Suppressor macrophage (primary cell): Measurements from ENCODE around the gene GSK3A.

Experiments
- DNase-seq, 4 experiments: peaks; one replicate each; pipeline ENCODE4 v3.0.0-alpha.2; 2020 to 2022

The GSK3A gene

DNA sequence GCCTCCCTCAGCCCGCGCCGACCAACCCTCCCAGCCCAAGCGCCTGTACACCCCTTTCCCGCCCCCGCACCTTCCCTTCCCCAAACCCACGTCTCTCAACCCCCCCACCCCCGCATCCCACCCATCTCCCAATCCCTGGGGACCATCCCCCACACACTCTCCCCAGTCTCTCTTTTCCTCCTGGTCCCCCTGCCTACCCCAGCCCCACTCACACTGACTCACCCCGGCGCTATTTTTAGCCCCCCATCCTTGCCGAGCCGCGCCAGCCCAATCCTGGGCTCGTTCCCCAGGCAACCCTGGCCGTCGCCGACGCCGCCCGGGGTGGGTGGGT lies 38.4 kb upstream of the GSK3A start:
- DNase-seq: peak in 1 of 4 experiments; percentile 57

DNA sequence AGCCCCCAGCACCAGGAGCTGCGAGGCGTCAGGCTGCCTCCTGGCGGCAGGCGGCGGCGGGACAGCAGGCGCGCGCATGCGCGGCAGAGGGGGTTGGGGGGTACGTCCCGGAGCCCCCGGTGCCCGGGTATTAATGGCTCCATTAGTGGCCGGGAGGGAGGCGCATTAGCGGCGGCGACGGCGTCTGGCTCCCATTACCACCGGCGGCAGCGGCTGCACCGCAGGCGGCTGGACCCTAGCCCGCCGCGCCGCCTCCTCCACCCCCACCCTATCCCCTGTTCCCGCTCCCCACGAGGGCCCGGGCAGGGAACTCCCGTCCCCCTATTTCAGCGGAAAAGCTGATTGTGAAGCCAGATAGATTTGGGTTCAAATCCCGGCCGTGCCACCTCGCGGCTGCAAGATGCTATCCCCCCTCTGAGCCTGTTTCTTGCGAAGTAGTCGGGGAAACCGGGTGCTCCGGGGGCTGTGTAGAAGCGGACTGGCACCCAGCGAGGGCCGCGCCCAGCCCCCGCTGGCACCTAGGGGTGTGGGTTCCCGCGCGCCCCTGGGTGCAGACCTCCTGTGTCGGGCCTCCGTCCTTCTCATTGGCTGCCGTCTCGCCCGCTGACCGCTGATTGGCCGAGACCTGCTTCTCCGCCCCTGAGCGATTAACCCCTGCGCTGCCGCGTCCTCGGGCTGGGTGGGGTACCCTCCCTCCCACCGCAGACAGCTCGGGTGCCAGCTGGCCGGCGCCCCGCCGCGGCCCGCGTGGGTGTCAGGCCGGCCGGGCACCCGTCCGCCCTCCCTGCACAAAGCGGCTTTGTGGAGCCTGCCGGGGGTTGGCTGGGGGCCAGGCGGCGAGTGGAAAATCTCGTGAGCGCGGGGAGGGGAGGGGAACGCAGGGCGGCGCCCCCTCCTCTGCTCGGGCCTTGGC lies 37.8 kb upstream of the GSK3A start:
- peak; percentile 77 to 89 (median 86) for DNase-seq

DNA sequence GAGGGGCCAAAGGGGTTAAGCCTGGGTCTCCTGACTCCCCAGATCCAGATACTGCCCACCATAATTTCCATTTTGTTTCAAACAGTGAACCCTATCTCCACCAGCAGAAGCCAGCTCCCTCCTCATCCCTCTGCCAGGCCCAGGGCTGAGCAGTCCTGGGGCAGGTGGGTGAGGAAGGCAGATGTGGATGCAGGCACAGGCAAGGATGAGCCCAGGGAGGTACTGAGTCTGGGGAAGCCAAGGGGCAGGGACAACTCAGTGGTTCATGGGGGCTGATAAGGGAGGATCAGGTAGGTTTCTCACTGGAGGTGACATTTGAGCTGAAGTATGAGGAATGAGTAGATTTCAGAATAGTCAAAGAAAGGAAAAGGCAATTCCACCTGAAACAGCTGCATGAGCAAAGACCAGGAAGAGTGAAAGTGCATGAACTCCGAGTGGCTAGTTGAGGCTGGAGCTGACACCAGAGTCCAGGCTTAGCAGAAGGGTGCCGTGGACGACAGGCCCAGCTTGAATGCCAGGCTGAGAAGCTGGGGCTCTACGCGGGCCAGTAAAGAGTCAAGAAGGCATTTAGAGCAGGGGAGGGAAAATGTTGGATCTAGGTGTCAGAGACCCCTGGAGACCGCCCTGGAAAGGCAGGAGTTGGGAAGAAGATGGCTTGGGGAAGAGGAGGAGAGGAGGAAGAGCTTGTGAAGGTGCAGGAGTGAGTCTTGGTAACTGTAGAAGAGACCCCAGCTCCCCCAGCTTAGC lies 36.9 kb upstream of the GSK3A start:
- no peak for DNase-seq

DNA sequence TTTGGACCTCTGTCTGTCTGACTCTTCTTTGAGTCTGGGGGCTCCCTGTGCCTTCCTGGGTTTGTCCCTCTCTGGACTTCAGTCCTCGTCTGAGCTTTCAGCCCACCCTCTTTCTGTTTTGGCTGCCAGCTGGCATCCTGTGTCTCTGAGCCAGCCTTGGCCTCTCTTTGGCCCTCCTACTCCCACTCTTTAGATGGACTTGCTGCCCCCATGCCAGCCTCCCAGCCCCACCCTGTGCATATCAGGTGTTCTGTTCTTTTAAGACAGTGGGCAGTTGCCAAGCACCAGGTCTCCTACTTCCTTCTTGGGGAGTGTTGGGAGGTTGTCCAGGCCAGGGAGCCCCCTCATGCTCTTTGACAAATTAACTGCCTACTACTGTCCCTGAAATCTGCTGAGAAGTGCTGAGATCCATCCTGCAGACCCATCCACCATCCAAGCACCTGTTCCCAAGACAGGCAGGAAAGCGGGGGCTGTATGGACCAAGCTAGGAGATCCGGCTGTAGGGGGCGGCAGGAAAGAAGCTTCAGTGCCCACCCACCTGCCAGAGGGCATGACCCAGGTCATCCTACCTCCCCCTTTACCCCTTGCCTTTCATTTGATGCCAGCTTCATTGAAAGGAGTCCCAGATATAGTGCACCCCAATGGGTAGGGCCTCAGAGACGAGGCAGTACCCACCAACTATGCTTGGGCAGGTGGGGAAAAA lies 36.2 kb upstream of the GSK3A start:
- DNase-seq: no peak

DNA sequence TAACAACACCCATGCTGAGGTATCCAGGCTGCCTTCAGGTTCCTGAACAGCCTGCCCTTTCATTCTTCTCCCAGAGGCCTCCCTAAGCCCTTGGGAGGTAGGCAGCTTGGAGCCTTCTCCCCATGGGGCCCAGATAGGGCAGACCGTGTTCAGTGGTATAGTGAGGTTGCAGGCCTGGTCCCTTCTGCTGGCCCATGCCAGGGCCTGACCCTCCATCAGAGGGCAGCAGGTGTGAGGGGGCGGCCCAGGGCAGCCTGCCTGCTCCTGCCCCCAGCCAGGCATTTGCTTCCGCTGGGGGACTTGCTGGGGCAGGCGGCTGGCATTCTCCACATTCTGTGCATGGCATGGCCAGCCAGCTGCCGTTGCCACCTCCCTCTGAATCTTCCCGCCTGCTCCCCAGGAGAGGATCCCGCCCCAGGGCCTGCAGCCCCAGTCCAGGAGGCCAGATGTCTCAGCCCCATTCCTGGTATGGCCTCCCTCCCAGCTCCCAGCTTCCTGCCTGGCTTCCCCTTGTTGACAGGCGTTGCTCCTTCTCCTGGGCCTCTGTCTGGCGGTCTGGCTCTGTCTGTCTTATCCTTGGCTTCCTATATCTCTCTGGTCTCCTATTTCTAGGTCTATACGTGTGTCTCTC lies 35.5 kb upstream of the GSK3A start:
- DNase-seq: no peak

DNA sequence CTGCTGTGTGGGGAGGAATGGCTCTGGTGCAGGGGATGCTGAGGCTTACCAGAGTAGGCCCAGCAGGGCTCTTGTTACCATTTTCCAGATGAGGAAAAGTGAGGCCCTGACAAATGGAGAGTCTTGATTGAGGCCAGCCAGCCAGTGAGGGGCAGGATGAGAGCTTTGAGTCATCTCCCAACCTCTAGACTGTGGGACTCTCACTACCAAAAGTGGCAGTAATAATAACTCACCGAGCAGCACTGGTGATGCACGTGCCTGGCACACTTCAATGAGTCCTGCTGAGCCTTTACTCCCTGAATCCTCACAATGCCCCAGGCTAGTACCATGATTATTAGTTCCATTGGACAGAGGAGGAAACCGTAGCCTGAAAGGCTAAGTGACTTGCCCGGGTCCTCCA lies 34.4 kb upstream of the GSK3A start:
- DNase-seq: no peak

DNA sequence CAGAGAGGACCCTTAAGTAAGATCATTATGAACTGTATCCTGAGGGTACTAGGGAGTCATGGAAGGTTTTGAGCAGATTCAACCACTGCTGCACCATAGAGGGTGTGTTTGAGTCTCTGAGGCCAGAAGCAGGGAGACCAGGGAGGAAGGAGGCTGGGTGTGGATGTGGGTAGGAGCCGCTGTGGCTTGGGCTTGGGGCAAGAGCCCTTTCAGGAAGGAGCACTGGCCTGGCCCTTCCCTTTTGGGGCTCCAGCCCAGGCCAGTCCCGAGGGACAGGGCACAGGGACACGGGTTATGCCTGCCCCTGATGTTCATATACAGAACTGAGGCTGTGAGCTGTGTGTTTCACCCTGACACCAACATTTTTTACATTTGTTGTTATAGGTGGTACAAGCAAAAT lies 33.9 kb upstream of the GSK3A start:
- peak; percentile 34 to 64 (median 56) for DNase-seq

DNA sequence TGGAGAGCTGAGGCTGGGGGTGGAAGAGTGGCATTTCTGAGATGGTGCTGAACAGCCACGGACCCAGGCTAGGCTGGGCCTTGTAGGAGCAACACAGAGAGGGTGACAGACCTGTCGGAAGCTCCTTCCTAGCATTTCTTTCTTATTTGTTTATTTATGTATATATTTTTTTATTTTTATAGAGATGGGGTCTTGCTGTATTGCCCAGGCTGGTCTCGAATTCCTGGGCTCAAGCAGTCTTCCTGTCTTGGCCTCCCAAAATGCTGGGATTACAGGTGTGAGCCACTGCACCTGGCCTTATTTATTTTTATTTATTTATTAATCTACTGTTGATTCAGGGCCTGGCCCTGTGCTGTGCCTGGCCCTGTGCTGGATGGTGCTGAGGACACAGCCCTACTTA lies 33.1 kb upstream of the GSK3A start:
- no peak for DNase-seq

DNA sequence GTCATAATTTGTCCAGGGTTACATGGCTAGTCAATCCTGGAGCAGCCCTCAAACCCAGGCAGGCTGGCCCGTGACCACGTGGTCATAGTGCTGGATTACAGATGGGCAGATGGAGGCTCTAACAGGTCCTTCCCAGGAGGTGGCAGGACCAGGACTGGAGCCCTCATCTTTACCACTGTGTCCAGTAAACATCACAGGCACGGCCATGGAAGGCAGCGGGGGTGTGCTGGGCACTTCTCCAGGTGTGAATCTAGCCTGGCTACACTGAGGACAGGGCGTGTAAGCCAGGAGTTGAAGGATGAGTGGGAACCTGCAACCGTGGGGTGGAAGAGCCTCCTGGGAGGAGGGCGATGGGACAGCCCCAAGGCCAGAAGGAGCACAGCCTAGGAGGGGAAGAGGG lies 32.7 kb upstream of the GSK3A start:
- no peak for DNase-seq

DNA sequence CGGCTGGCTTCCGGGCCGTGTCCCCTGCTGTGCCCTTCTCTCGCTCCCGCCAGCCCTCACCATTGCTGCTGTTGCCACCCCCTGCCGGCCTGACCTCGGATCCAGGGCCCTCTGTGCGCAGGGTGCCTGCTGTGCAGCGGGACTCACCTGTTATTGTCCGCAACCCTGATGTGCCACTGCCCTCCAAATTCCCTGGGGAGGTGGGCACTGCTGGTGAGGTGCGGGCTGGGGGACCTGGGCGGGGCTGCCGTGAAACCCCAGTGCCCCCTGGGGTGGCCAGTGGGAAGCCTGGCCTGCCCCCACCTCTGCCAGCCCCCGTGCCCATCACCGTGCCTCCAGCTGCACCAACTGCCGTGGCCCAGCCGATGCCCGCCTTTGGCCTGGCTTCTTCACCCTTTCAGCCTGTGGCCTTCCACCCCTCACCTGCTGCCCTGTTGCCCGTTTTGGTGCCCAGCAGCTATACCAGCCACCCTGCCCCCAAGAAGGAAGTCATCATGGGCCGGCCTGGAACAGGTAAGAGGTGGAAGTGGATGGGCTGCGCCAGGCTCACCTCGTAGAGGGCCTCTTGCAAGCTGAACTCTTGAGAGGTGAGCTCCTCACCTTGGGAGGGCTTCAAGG lies 31.8 kb upstream of the GSK3A start:
- no peak for DNase-seq

DNA sequence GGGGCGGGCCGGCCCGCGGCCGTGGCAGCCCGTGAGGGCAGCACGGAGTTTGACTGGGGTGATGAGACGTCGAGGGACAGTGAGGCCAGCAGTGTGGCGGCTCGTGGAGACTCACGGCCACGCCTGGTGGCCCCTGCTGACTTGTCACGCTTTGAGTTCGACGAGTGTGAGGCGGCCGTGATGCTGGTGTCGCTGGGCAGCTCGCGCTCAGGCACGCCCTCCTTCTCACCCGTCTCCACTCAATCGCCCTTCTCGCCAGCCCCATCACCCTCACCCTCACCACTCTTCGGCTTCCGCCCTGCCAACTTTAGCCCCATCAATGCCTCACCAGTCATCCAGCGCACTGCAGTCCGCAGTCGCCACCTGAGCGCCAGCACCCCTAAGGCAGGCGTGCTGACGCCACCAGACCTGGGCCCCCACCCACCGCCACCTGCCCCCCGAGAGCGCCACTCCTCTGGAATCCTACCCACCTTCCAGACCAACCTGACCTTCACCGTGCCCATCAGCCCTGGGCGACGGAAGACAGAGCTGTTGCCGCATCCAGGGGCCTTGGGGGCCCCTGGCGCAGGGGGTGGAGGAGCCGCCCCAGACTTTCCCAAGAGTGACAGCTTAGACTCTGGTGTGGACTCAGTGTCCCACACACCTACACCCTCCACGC lies 31.1 kb upstream of the GSK3A start:
- DNase-seq: no peak

DNA sequence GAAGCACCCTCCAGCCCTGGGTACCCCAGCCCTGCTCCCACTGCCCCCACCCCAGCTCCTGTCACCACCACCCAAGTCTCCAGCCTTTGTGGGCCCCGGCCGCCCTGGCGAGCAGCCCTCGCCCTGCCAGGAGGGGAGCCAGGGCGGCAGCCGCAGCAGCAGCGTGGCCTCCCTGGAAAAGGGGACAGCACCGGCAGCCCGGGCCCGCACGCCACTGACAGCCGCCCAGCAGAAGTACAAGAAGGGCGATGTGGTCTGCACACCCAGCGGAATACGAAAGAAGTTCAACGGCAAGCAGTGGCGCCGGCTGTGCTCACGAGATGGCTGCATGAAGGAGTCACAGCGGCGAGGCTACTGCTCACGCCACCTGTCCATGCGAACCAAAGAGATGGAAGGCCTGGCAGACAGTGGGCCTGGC lies 30.6 kb upstream of the GSK3A start:
- DNase-seq: no peak

DNA sequence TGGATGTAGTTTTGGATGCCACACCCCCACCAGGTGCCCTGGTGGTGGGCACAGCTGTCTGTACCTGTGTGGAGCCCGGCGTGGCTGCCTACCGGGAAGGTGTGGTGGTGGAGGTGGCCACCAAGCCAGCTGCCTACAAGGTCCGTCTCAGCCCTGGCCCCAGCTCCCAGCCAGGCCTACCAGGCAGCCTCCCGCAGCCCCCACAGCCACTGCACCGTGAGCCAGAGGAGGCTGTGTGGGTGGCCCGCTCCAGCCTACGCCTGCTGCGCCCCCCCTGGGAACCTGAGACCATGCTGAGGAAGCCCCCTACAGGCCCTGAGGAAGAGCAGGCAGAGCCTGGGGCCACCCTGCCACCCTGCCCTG lies 30.1 kb upstream of the GSK3A start:
- DNase-seq: no peak

DNA sequence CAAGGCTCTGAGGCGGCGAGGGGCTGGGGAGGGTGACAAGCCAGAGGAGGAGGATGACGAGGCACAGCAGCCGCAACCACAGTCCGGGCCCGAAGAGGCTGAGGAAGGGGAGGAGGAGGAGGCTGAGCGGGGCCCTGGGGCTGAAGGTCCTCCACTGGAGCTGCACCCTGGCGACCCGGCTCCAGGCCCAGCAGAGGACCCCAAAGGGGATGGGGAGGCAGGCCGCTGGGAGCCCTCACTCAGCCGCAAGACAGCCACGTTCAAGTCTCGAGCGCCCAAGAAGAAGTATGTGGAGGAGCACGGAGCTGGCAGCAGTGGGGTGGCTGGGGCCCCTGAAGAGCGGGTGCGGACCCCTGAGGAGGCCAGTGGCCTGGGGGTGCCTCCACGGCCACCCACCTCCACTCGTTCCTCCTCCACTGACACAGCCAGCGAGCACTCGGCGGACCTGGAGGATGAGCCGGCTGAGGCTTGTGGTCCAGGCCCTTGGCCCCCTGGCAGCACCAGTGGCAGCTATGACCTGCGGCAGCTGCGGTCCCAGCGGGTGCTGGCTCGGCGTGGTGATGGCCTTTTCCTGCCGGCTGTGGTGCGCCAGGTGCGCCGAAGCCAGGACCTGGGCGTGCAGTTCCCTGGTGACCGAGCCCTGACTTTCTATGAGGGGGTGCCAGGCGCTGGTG lies 29.6 kb upstream of the GSK3A start:
- DNase-seq: no peak

DNA sequence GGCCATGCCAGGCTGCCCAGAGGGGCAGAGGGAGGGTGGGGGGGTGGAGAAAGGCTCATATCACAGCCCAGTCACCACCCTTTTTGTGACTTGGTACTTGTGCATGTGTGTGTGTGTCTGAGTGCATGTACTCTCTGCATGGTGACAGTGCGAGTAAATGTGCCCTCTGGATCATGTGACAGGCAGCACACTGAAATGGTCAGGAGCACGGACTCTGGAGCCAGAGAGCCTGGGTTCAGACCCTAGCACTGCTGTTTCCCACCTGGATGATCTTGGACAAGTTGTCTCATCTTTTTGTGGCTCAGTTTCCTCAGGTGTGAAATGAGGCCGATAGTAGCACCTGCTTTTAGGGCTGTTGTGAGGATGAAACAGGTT lies 28.6 kb upstream of the GSK3A start:
- no peak for DNase-seq

DNA sequence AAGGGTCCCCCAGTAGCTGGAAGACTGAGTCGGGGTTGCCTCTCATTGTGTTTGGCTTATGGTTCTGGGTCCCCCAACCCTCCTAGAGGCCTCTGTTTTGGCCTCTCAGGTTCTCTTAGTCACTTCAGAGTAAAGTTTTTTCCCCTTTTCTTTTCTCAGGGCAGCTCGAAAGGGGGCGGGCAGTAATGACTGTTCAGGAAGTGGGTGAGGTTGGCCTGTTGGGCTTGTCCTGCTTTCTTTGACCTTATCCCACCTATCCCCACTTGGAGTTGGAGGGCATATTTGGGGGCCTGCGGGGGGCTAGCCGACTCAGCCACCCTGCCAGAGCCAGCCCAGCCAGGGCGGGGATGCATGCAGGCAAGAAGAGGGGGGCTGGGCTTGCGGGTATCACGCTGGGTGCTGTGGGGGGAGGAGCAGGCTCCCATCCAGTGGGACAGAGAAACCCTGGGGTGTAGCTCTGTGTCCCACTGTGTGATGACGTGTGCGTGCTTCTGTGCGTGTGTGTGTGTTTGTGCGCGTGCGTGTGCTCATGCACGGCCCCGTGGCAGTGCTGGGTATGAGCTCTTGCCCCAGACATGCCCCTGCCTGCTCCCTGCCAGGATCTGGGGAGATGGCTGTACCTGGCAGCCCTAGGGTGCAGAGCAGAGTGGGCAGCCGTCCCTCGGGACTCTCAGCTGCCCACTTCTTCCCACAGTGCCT lies 28.1 kb upstream of the GSK3A start:
- peak; percentile 64 to 78 (median 76) for DNase-seq

DNA sequence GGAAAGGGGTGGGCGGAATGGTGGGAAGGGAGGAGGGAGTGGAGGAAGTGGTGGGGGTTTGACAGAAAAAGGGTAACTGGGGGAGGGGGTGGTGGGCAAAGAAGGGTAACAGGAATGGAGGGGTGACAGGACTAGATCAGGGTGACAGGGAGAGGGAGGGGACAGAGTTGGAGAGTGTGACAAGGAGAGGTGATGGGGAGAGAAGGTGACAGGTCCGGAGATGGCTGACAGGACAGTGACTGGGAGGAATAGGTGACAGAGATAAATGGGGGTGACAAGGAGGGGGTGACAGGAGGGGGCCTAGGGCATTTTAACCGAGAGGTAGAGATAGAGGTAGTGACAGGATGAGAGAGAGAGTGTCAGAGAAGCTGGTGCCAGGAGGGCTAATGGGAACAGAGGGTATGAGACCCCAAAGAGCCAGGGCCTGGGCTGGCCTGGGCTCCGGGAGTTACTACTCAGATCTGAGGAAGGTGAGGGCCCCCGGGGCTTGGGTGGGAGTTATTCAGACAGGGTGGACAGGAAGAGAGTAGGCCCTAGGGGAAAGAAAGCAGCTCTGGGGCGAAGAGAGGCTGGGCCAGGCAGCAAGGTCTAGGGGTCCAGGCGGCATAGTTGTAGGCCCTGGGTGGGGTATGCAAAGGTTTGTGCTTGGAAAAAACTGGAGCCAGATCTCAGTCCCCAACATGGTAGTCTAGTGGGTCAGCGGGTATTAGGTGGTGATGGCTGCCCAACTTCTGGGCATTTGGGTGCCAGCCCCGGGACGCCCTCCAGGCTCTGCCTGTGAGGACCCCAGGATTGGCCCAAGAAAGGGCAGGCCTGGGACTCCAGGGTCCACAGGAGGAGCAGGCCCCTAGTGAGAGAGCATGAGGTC lies 27.3 kb upstream of the GSK3A start:
- DNase-seq: peak in 1 of 4 experiments; percentile 14

DNA sequence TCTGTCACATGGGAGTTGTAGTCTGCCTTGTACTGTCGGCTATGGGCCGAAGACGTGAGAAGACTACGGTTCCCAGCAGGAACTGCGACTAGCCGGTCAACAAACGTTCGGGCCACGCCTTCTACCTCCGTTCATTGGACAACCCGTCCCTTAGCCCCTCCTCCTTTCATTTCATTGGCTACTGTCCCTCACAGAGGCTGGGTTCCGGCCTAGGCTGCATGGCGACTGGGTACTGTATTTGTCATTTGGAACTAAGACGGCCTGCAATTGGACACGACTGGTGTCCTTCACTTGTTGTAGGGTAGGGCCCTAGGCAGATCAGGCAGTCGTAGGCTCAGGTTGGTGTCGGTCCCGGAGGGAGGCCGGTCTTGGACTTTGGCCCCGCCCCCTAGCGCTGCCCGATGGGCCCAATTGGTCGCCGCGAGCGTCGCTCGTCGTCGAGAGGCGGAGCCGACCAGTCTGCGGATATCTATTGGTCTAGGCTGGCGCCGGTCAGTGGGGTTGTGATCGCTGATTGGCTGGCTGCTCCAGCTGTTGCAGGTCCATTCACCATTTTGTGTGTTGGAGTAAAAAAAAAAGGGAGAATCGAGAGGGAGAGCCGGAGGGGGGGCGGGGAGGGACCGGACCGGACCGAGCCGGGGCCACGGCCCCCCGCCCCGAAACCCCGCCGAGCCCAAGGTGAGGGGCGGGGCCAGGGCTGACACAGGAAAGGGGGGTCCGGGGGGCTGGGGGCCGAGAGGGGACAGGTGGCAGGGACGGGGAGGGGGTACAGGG lies 26.5 kb upstream of the GSK3A start, which contains the start of gene CIC:
CIC (plus strand) TSS at position 549 of the 774 bp plus-strand sequence. CDS start 2,532 bp downstream, outside the sequence.
- peak; percentile 100 for DNase-seq
